Naive thymus-derived CD8-positive, alpha-beta T cell (primary cell): ENCODE results near the gene SLC22A5. TPM values are rescaled to one million over a fixed set of nuclear protein-coding genes. Genes with fewer than 3 reads are reported as not detected.

Experiments
- microRNA-seq: library from miRNA; unstranded; fragments of <30 nt; microRNA quantifications from one replicate; pipeline ENCODE4 v1.2.0, GENCODE V29; 2022; ENCODE audit warnings: borderline microRNAs expressed
- polyA plus RNA-seq, 3 donors: library from polyadenylated mRNA; unstranded; fragments of 300-500 nt; fragmentation: Illumina TruSeq; gene quantifications; one replicate each; pipeline ENCODE4 v1.2.3, GENCODE V29; 2021
- total RNA-seq, 8 experiments: library from RNA in 2 of 8; stranded (reverse) in 2 of 8; gene quantifications; one replicate each; pipeline ENCODE4 v1.2.3 and lab custom pipeline; 2021 to 2026

Gene SLC22A5
- total and polyA plus RNA-seq, 5 experiments from 2014 or later = 1.9 to 11.1 (median 3.2) TPM

Small RNA genes lying within 50 kb of the gene (microRNA-seq; reads per million reads assigned to microRNA genes)
- not detected for gene MIR3936

Other genes with a start within 250 kb of the SLC22A5 start
- not detected for gene P4HA2, start 141.9 kb upstream of the SLC22A5 start, total RNA-seq
- 1 to 10 TPM in 1 of 3 donors, not detected in 2; 1.2 TPM for gene P4HA2, start 141.9 kb upstream of the SLC22A5 start, polyA plus RNA-seq
- gene PDLIM4, start 112.0 kb upstream of the SLC22A5 start, total RNA-seq = not detected
- gene PDLIM4, start 112.0 kb upstream of the SLC22A5 start, polyA plus RNA-seq = not detected
- not detected for gene SLC22A4, start 75.3 kb upstream of the SLC22A5 start, total RNA-seq
- not detected for gene SLC22A4, start 75.3 kb upstream of the SLC22A5 start, polyA plus RNA-seq
- gene IRF1, start 121.1 kb downstream of the SLC22A5 start, total RNA-seq = 100 to 1,000 TPM; 116 to 127 TPM
- 100 to 1,000 TPM; 108 to 218 (median 141) TPM for gene IRF1, start 121.1 kb downstream of the SLC22A5 start, polyA plus RNA-seq
- not detected for gene IL5, start 173.8 kb downstream of the SLC22A5 start, total RNA-seq
- not detected for gene IL5, start 173.8 kb downstream of the SLC22A5 start, polyA plus RNA-seq
- gene RAD50, start 187.3 kb downstream of the SLC22A5 start, total RNA-seq = 10 to 100 TPM; 34.2 to 36.1 TPM
- gene RAD50, start 187.3 kb downstream of the SLC22A5 start, polyA plus RNA-seq = 10 to 100 TPM; 12.0 to 30.2 (median 20.0) TPM